Ishikawa (cell line): ENCODE measurements around the gene UBE2D3.

ENCODE experiments used
- CEBPB ChIP-seq: IDR thresholded peaks from 2 replicates; pipeline ENCODE4 v1.6.1; 2012
- CREB1 ChIP-seq: IDR thresholded peaks from 2 replicates; pipeline ENCODE4 v1.6.1; 2012; ENCODE audit warnings: low read depth
- EGR1 ChIP-seq: IDR thresholded peaks from 2 replicates; pipeline ENCODE4 v1.6.1; 2012
- EP300 ChIP-seq: IDR thresholded peaks from 2 replicates; pipeline ENCODE4 v1.6.1; 2012; ENCODE audit warnings: borderline replicate concordance
- FOXM1 ChIP-seq: IDR thresholded peaks from 2 replicates; pipeline ENCODE4 v1.6.1; 2012; ENCODE audit warnings: low read depth, borderline replicate concordance
- NFIC ChIP-seq: IDR thresholded peaks from 2 replicates; pipeline ENCODE4 v1.6.1; 2012
- RAD21 ChIP-seq: IDR thresholded peaks from 2 replicates; pipeline ENCODE4 v1.6.1; 2012; ENCODE audit warnings: low read depth
- REST ChIP-seq: IDR thresholded peaks from 2 replicates; pipeline ENCODE4 v1.6.1; 2012; ENCODE audit warnings: low read depth, mild to moderate bottlenecking
- TAF1 ChIP-seq: IDR thresholded peaks from 2 replicates; pipeline ENCODE4 v1.6.1; 2012; ENCODE audit warnings: low read depth, mild to moderate bottlenecking
- TCF12 ChIP-seq: IDR thresholded peaks from 2 replicates; pipeline ENCODE4 v1.6.1; 2012; ENCODE audit warnings: low read depth
- TEAD4 ChIP-seq: IDR thresholded peaks from 2 replicates; pipeline ENCODE4 v1.6.1; 2012
- YY1 ChIP-seq: IDR thresholded peaks from 2 replicates; pipeline ENCODE4 v1.6.1; 2012; ENCODE audit warnings: low read depth
- ZBTB7A ChIP-seq: IDR thresholded peaks from 2 replicates; pipeline ENCODE4 v1.6.1; 2012; ENCODE audit warnings: low read depth
- TF ChIP-seq, protein P1 (sequence below): IDR thresholded peaks from 2 replicates; pipeline ENCODE4 v1.6.1; 2012
- TF ChIP-seq, protein P2 (sequence below): IDR thresholded peaks from 2 replicates; pipeline ENCODE4 v1.6.1; 2012

The UBE2D3 gene

DNA sequence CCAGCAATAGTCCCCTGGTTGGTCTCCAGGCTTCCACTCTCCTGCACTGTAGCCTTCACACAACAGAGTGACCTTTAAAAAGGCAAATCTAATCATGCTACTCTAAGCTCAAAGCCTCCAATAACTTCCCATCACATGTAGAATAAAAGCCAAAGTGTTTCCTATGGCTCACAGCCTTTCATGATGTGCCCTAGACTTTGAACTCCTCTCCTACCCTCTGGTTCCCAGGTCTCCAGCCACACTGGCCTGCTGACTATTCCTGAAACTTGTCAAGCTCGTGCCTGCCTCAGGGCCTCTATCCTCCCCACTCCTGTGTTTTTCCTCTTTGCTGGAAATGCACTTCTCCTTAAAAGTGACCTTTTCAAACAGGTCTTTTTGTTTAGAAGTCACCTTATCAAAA is 69.7 kb downstream of the UBE2D3 start:
- TF ChIP-seq TEAD4 (no peak), REST (no peak), RAD21 (no peak), NFIC (no peak), EGR1 (no peak), TCF12 (no peak), CREB1 (no peak), EP300 (no peak), YY1 (no peak), ZBTB7A (no peak), CEBPB (no peak), TAF1 (no peak), FOXM1 (no peak)
- TF ChIP-seq, protein P1, sequence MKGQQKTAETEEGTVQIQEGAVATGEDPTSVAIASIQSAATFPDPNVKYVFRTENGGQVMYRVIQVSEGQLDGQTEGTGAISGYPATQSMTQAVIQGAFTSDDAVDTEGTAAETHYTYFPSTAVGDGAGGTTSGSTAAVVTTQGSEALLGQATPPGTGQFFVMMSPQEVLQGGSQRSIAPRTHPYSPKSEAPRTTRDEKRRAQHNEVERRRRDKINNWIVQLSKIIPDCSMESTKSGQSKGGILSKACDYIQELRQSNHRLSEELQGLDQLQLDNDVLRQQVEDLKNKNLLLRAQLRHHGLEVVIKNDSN: no peak
- TF ChIP-seq, protein P2, sequence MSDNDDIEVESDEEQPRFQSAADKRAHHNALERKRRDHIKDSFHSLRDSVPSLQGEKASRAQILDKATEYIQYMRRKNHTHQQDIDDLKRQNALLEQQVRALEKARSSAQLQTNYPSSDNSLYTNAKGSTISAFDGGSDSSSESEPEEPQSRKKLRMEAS: no peak

DNA sequence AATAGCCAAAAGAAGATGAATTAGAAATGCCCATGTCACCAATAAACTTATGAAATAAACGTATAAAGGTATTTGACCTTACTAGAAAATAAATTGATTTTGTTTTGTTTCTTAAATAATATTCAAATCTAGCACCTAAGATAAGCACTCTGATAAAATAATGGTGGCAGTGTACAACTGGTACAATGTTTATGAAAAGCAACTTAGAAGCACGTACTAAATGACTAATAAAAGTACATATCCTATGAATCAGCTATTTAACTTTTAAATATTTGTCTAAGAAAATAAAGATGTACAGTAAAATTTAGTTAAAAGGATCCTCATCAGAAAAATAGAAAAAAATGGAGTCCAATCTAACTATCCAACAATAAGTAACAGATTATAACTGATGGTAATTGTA is 73.3 kb downstream of the UBE2D3 start:
- TF ChIP-seq TEAD4 (no peak), CREB1 (no peak), FOXM1 (no peak), REST (no peak)

GRCh38 chr4:102751941-102752340 is 75.4 kb downstream of the UBE2D3 start:
- no peak for TF ChIP-seq ZBTB7A
